Motor neuron (in vitro differentiated cells): ENCODE results near the gene DMRTA2. TPM values are rescaled to one million over a fixed set of nuclear protein-coding genes. Genes with fewer than 3 reads are reported as not detected.

Source experiments
- ATAC-seq, 8 experiments: fragments of 200-7000 bp; cut with Tn5 transposase; replicated peaks in 6 of 8; 2 replicates each; pipeline ENCODE4 v1.8.0; 2021; ENCODE audit warnings: mild to moderate bottlenecking in 8 of 8, moderate library complexity in 8 of 8
- H3K27ac ChIP-seq, 2 donors: fragments of 250-450 bp; sonication (Bioruptor Pico); 2 replicates each; pipeline ENCODE4 v1.9.0; 2021; ENCODE audit warnings: antibody characterized with exemption in 2 of 2, mild to moderate bottlenecking in 2 of 2, moderate library complexity in 1 of 2
- H3K4me1 ChIP-seq, 2 donors: fragments of 250-450 bp; sonication (Bioruptor Pico); replicated peaks in 1 of 2; 2 replicates each; pipeline ENCODE4 v1.6.1; 2021; ENCODE audit warnings: antibody characterized with exemption in 2 of 2, mild to moderate bottlenecking in 2 of 2, moderate library complexity in 1 of 2
- H3K4me3 ChIP-seq, 5 donors: fragments of 250-450 bp; sonication (Bioruptor Pico); 2 replicates each; pipeline ENCODE4 v1.9.0; 2021; ENCODE audit warnings: antibody characterized with exemption in 5 of 5, mild to moderate bottlenecking in 5 of 5, moderate library complexity in 4 of 5
- WGBS, 10 experiments: fragments of 450-650 bp; shearing (Covaris generic); methylation state at CpG; one replicate each; pipeline ENCODE4 v1.0.0; 2022; 5-methylcytosine and 5-hydroxymethylcytosine counted together
- in situ Hi-C, 9 experiments: fragments of 400-800 bp; cut with MboI; loops; one replicate each; pipeline ENCODE4 v1.15.0; 2021; ENCODE audit warnings: low sequenced_read_pairs in 9 of 9, low pct_unique_long_range_greater_than_20kb in 2 of 9; ENCODE audit not compliant: unreplicated experiment in 9 of 9
- total RNA-seq, 8 experiments: library from RNA; unstranded; fragments of 300-600 nt; gene quantifications; 2 replicates each; pipeline versions ENCODE4 v1.2.3 to v1.2.4, GENCODE V29; 2022

DMRTA2 gene
- total RNA-seq, 8 experiments from 2014 or later = 0.14 to 0.66 (median 0.22) TPM; not detected in 3

DNA sequence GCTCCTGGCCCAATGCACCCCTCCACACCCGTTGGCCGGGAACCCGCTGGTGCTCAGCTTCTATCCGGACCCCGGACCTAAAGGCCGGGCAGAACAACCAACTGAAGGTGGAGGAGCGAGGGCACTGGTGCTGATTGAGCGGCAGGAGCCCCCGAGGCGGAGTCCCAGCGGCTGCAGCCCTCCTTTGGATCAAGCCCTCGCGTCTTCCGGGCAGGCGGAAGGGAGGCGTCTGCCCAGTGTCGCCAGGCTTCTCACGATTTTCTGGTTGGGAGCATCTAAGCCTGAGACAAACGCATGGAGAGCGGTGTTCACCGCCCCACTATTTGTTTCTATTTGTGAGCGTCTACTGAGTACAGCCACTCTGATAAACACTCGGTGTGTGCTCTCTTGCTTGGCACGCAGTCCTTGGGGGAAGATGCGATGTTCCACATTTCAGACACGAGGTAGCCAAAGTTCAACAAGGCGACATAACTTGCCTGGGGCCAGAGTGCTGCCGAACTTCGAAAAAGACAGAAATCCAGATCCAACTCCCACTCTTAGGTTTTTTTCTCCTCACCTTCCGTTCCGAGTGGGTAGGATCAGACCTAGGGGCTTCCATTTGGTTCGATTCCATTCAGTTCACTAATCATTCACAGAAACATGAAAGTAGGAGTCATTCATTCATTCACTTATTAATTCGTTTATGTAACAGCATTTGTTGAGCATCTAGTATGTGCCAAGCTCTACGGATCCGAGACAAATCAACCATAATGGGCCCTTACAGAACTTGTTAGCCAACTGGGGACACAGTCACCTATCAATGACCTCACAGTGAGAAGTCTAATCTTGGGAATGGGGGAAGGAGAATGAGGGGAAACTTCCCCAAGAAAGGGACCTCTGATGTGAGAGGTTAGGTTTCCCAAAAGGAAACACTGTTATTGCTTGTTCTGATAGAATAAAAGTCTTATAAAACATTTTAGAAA lies 4.9 kb upstream of the DMRTA2 start:
- WGBS, 10 experiments = 0 to 23% (median 4%) methylated on average over 1 to 27 of the region's 35 CpGs
- Histone ChIP-seq H3K4me3 (no peak overlapping the region), H3K27ac (no peak overlapping the region), H3K4me1 (peaks cover 0 to 2% of the 10 kb centered on the region in 2 donors)
- in situ Hi-C loops = no loop called here
- ATAC-seq = peak in 2 of 8 experiments; percentile 3 to 6

DNA sequence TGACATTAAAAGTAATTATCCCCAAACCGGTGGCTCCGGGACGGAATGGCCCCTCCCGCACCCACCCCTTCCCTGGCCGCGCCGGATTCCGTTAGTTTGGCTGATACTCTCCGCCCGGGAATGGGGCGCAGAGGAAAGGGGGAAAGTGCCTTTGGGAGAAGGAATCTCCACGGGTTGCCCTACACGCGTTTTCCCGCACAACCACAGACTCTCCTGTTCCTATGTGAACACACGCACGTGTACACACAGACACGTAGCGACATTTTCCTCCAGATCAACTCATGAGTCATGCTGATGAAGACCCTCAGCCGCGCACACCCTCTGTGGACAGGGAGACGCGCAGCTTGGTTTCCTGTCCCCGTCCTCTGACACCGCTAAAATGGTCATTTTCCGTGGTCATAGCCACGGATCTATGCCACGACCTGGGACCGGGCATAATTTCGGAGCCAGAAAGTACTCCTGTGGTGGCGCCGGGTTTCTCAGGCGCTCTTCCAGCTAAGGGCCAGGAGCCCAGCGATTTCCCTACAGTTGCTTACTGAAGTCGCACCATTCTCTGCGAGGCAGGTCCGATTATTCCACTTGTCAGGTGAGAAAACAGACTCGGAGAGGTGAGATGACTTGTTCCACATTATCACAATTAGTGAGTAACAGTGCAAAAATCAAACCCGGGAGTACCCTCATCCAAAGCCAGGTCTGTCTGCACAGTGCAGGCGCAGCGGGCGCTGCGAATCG lies 4.0 kb upstream of the DMRTA2 start:
- in situ Hi-C loops = no loop called here
- Histone ChIP-seq H3K4me1 (peaks cover 0 to 2% of the 10 kb centered on the region in 2 donors), H3K4me3 (no peak overlapping the region), H3K27ac (no peak overlapping the region)
- 1 to 7% (median 5%) methylated on average over 6 to 33 of the region's 44 CpGs; no CpG with 5 or more reads in 4 of the 10 experiments for WGBS, 10 experiments
- peak in 4 of 8 experiments; percentile 3 to 23 (median 18) for ATAC-seq

DNA sequence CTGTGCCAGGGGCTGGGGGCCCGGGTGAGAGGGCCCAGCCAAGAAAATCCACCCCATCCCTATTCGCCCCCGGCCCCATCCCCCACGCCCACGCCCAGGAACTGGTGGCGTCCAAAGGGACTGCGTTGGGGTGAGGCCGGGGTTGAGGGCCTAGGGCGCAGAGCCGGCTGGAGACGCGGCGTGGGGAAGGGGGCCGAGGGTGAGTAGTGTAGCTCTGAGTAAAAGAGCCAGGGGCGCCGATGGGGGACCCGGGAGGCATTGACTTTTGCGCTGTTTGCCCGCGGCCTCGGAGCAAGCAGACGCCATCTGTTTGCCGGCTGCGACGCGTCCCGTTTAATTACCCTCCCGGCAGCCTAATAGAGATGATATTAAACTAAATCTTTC lies 3.5 kb upstream of the DMRTA2 start:
- no peak for ATAC-seq
- H3K4me3 ChIP-seq = no peak overlapping the region
- H3K4me1 ChIP-seq = peaks cover 0 to 2% of the 10 kb centered on the region in 2 donors

DNA sequence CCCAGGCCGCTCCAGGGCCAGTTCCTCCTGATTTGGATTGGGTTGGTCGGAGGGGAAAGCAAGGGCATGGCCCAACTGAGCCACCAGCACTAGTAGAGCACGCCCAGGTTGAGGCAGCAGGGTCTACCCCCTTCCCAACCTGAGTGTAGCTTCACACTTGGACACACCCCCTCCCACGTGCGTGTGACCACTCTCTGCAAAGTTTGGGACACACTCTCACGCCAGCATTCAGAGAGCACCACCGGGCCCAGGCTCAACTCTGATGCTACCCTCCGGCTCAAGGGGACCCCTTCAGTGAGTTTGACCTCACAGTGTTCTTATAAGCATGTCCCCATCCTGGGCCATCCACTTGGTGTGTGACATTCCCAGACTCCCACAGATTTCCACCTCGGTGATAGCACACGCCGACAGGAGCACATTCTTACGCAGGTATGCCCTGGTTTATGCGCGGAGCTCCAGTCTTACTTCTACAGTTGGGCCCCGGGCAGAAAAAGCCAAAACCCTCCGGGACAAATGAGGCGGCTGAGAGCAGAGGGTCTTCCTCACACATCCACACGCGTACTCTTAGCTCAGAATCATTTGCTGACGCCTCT lies 3.0 kb upstream of the DMRTA2 start:
- Histone ChIP-seq H3K4me1 (peaks cover under 1 to 2% of the 10 kb centered on the region in 2 donors), H3K27ac (no peak overlapping the region), H3K4me3 (no peak overlapping the region)
- in situ Hi-C loops = no loop called here
- WGBS, 10 experiments = 0 to 20% (median 8%) methylated on average over 2 to 9 of the region's 20 CpGs; no CpG with 5 or more reads in 5 of the 10 experiments
- ATAC-seq = no peak

More for the DNA sequence above, 3.5 kb upstream of the DMRTA2 start:
- H3K27ac ChIP-seq = no peak overlapping the region
- no CpG with 5 or more reads among the region's 28 CpGs for WGBS, 10 experiments
- in situ Hi-C loops = no loop called here

DNA sequence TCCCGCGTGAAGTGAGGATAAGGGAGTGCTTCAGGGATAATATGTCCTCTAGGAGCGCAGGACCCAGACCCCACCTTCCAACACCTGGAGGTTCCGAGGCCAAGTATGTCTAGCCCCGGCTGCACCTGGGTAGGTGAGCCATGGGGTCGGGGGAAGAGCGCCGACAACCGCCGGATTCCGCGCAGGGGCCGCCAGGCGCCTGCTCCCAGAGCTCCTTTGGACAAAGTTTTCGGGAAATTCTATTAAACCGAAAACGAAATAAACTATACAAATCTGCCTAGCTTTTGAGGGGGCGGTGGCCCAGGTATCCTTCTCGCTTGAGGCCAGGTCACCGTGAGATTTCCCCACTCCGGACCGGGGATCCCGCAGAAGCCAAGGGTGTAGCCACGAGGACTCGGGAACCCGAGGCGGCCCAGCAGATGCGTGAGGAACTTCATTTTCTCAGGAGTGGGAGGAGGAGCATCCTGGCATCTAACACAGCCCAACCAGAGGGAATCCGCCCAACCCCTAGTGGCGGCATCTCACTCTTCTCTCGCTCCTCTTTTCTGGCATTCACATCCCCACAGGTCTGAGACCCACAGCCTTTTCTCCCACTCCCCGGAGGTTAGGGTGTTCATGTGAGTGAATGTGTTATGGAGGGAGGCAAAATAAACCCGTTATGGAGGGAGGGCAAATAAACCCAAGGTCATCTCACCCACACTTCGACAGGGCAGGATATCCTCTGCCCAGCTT lies 2.3 kb upstream of the DMRTA2 start:
- WGBS, 10 experiments = 0 to 13% (median 4%) methylated on average over 1 to 25 of the region's 34 CpGs; no CpG with 5 or more reads in 2 of the 10 experiments
- in situ Hi-C loops = no loop called here
- Histone ChIP-seq H3K4me3 (no peak overlapping the region), H3K27ac (no peak overlapping the region), H3K4me1 (peaks cover 2 to 3% of the 10 kb centered on the region in 2 donors)
- peak in 1 of 8 experiments; percentile 29 for ATAC-seq

DNA sequence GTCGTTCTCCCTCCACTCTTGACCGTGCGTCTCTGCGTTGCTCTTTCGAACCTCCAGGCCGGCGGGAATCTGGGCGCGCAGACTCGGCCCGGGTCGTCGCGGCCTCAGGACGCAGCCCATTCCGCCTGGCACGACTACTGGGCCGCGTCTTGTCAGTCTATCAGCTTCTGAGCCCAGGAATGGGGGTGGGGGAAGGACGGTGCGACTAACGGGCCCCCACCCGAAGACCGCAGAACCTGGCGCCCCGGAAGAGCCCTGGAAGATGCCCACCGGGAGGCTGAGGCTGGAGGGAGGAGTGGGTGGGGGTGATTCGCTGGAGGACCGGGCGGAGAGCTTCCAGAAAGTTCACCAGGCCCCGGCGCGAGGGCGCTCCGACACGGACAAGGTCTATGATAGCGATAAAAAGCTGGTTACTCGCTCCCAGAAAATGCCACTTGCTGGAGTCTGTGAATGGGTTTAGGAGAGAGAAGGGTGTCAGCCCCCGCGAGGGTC lies 1.7 kb upstream of the DMRTA2 start:
- in situ Hi-C loops = no loop called here
- 0 to 11% (median 3%) methylated on average over 3 to 20 of the region's 40 CpGs for WGBS, 10 experiments
- no peak for ATAC-seq
- no peak overlapping the region for H3K4me3 ChIP-seq
- peaks cover 2 to 3% of the 10 kb centered on the region in 2 donors for H3K4me1 ChIP-seq
- H3K27ac ChIP-seq = no peak overlapping the region

DNA sequence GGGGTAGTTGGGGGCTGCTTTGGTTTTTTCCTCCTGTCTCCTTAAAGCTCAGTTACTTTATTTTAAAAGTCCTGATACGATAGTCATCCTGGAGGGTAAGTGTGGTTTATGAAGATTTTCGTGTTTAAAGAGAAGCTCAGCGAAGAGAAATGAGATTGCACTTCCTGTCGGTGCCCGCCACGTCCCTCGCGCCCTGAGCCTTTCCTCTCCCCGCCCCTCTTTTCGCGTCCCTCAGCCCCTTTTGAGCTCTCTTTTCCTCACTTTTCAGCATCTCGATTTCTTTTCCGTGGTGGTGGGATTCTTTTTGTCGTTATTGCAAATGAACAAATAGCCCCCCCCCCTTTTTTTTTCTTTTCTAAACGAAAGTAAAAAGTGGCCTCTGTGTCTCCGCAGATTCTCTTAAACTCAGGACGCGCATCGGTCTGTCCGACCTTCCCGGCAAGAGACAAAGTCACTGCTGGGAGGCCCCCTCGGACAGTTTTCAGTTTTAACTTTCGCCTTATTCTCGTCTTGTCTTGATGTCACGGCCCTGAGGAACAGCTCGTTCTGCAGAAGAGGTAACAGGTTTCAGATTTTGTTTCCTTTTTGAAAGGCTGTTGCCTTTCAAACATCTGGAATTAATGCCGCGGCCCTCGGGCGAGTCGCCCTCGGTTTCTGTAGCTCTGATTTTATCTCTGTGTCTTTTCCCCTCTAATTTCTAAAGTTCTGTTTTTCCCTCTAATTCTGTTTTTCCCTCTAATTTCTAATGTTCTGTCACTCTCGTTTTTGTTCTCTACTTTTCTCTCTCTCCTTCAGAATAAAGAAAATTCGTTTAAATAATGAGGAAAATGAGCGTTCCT lies 1.0 kb upstream of the DMRTA2 start:
- Histone ChIP-seq H3K4me1 (peaks cover 2 to 3% of the 10 kb centered on the region in 2 donors), H3K4me3 (no peak overlapping the region), H3K27ac (no peak overlapping the region)
- WGBS, 10 experiments = 1 to 12% (median 2%) methylated on average over 15 to 35 of the region's 35 CpGs
- peak in 1 of 8 experiments; percentile 14 for ATAC-seq
- in situ Hi-C loops = no loop called here

DNA sequence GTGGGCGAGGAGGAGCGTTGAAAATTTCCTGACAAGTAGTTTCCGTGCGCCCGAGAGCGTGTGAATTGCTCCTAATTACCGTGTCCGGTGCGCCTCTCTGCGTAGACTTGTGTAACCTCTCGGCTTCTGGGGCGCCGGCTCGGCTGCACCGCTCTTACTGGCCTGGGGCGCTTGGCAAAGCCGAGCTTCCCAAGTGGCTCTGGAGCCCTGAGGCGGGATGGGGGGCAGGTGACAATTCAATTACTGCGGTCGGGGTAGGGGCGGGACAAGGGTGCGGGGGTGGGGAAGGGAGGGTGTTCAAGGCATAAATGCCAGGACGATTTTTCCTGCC lies 392 bp upstream of the DMRTA2 start:
- in situ Hi-C loops = no loop called here
- Histone ChIP-seq H3K4me3 (peak overlapping the region in 3 of 5 donors; percentile 17 to 29 (median 24)), H3K4me1 (peaks cover 2 to 5% of the 10 kb centered on the region in 2 donors), H3K27ac (no peak overlapping the region)
- 0 to 2% (median 2%) methylated on average over 1 to 20 of the region's 23 CpGs; no CpG with 5 or more reads in 7 of the 10 experiments for WGBS, 10 experiments
- ATAC-seq = peak in 6 of 8 experiments; percentile 3 to 20 (median 6)

DNA sequence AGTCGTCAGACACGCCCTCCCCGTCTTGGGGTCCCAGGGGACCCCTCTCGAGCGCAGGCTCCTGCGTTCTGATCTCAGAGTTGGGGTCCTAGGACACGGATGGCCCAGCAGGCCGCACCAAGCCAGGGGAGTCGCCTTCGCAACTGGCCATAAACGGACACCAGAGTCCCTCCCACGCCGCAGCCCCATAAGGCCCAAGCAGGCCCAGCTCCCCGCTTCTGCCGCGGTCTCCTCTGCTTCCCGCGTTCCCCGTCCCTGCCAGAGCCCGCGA lies 633 bp downstream of the DMRTA2 start:
- in situ Hi-C loops = no loop called here
- Histone ChIP-seq H3K4me1 (peaks cover 5 to 9% of the 10 kb centered on the region in 2 donors), H3K27ac (no peak overlapping the region), H3K4me3 (peak overlapping the region in 3 of 5 donors; percentile 17 to 29 (median 24))
- WGBS, 10 experiments = 4% methylated on average over 10 of the region's 21 CpGs; no CpG with 5 or more reads in 9 of the 10 experiments
- ATAC-seq = no peak

DNA sequence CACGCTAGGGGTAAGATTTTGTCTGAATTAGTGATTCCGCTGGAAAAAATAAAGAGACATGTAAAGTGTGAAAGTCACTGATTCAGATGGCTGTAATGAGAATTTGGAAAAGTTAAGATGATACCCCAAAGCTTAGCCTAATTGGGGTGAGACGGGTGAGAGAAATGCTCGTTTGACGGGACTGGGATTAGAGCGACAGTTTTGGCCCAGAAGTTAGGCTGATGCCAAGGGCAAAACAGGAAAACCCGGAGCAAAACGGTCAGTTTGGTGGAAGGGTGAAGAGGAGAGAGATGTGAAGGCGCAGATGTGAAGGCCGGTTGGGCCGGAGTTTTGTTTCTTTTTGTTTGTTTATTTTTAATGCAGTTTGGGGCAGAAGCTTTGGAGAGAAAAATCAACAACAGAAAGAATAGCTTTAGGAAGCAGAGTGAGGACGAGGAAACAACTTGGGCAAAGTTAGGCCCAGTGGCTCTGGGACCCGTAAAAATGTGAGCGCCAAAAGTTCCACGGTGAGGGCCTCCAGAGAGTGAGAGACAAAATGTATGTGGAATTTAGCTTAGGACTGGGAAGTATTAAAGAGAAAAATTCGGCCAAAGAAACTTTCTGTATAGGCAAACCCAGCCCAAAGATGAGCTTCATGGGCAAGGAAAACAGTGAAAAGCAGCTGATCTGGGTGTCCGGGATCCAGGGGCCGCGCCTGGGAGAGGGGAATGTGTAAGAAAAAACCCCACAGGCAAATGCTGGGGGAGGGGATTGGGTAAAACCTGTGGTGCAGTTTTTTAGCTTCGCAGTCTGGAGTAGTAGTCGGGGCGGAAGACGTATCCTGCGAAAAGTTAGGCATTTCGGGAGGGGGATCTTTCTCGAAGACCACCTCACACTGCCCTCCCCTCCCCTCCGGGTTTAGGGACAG lies 1.2 kb downstream of the DMRTA2 start:
- H3K27ac ChIP-seq = no peak overlapping the region
- peaks cover 5 to 12% of the 10 kb centered on the region in 2 donors for H3K4me1 ChIP-seq
- peak overlapping the region in 2 of 5 donors; percentile 24 to 29 for H3K4me3 ChIP-seq
- 0 to 34% (median 19%) methylated on average over 1 to 26 of the region's 27 CpGs for WGBS, 10 experiments
- in situ Hi-C loops = no loop called here
- no peak for ATAC-seq

DNA sequence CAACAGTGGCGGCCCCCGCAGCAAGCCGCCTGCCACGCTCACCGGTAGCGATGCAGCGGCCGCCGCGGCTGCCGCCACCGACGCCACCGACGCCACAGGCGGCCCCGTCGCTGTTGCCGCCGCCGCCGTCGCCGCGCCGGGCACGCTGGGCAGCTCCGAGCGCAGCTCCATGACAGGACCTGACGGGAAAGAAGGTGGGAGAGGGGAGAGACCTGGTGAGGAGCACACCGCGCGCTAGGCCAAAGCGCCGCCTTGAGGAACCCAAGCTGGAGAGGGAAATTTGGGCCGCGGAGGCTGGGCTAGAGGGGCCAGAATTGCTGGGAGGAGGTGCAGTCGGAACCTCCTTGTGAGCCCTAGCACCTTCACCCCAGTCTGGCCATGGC lies 1.9 kb downstream of the DMRTA2 start:
- peak overlapping the region; percentile 6 to 23 (median 12) for H3K4me3 ChIP-seq
- WGBS, 10 experiments = 2 to 7% (median 5%) methylated on average over 3 to 29 of the region's 38 CpGs; no CpG with 5 or more reads in 6 of the 10 experiments

More for the DNA sequence above, 1.9 kb downstream of the DMRTA2 start:
- H3K4me1 ChIP-seq = peaks cover 5 to 13% of the 10 kb centered on the region in 2 donors
- no peak for ATAC-seq
- in situ Hi-C loops = no loop called here
- no peak overlapping the region for H3K27ac ChIP-seq
